Adrenal gland (tissue), 12 donors: Measurements from ENCODE around the gene HOXA10. TPM values are rescaled to one million over a fixed set of nuclear protein-coding genes. Genes with fewer than 3 reads are reported as not detected.

Source experiments
- DNase-seq, 7 donors: peaks; one replicate each; pipeline ENCODE4 v3.0.0-alpha.2; 2019 to 2020
- H3K27ac ChIP-seq, 5 donors: fragments of 200-600 bp; sonication (generic) in 4 of 5; 1 replicate in 3 of 5; 2 replicates in 2 of 5; pipeline versions ENCODE4 v1.5.1 to v1.8.0; 2016 to 2020; ENCODE audit warnings: mild to moderate bottlenecking in 1 of 5
- H3K27me3 ChIP-seq: fragments of 200-600 bp; 2 replicates; pipeline ENCODE4 v1.8.0; 2021
- H3K36me3 ChIP-seq, 2 donors: fragments of 200-600 bp; replicated peaks in 1 of 2; 1 replicate in 1 of 2; 2 replicates in 1 of 2; pipeline versions ENCODE4 v1.5.1 to v1.8.0; 2018 to 2022
- H3K4me1 ChIP-seq, 2 donors: fragments of 200-600 bp; replicated peaks in 1 of 2; 1 replicate in 1 of 2; 2 replicates in 1 of 2; pipeline versions ENCODE4 v1.5.1 to v1.8.0; 2018 to 2021
- H3K4me3 ChIP-seq, 4 donors: fragments of 200-600 bp; sonication (generic) in 3 of 4; one replicate each; pipeline ENCODE4 v1.5.1; 2016 to 2018
- H3K9me3 ChIP-seq, 3 donors: fragments of 200-600 bp; sonication (generic) in 1 of 3; replicated peaks in 1 of 3; 1 replicate in 2 of 3; 2 replicates in 1 of 3; pipeline versions ENCODE4 v1.5.1 to v1.8.0; 2016 to 2021
- POLR2A ChIP-seq, 2 donors: fragments of 450-650 bp; IDR thresholded peaks; one replicate each; pipeline ENCODE4 v1.6.1; 2017; ENCODE audit warnings: antibody characterized with exemption in 2 of 2, mild to moderate bottlenecking in 2 of 2, moderate library complexity in 1 of 2
- WGBS, 4 donors: extraction: QIAGEN DNeasy Blood & Tissue Kit in 2 of 4; methylation state at CpG; one replicate each; pipeline versions ENCODE4 v1.1.5 to v1.1.7; 2013 to 2017; 5-methylcytosine and 5-hydroxymethylcytosine counted together
- intact Hi-C, 2 donors: fragments of 100-400 bp; cut with DNase I; formaldehyde crosslinking; loops; one replicate each; pipeline versions ENCODE4 v1.14.1 to v1.15.0; 2022 to 2023
- polyA plus RNA-seq, 3 donors: library from polyadenylated mRNA; stranded (reverse); fragments of 200-250 nt in 2 of 3; fragments of 350-450 nt in 1 of 3; fragmentation: Illumina TruSeq in 1 of 3; extraction: RNeasy Lipid Tissue Mini Kit (QIAGEN cat#74804) in 1 of 3; gene quantifications; one replicate each; pipeline ENCODE4 v1.2.3, GENCODE V29; 2013 to 2014
- total RNA-seq, 9 donors: library from RNA; depleted of rRNA in 4 of 9; stranded (reverse); fragments of >200 nt in 4 of 9; fragments of 120-200 nt in 1 of 9; fragmentation: NEBNext Ultra II Directional in 1 of 9; extraction: Animal tissue kit (Norgen Biotek cat#: 25700) in 1 of 9; gene quantifications; one replicate each; pipeline versions ENCODE4 v1.1.0 to v1.2.4, GENCODE V29; 2013 to 2023
- TF ChIP-seq, protein P1 (sequence below), 6 experiments: fragments of 450-650 bp in 4 of 6; fragments of 200-600 bp in 2 of 6; sonication (generic) in 1 of 6; IDR thresholded peaks; 1 replicate in 5 of 6; 2 replicates in 1 of 6; pipeline versions ENCODE4 v1.5.1 to v1.8.0; 2016 to 2021; ENCODE audit warnings: antibody characterized with exemption in 6 of 6, mild to moderate bottlenecking in 2 of 6, moderate library complexity in 1 of 6
- donor health status: healthy with polysubstance abuse.
- donor health status: Bipolar disorder and iron deficiency.
- donor health status: DM: yes; HTN: yes; CAD: no.
- donor health status: DM: no; HTN: no; CAD: no.
- donor health status: DM: no; HTN: no; CAD: no.
- donor health status: DM: yes; HTN: yes; CAD: no.

HOXA10 gene
- total and polyA plus RNA-seq, 12 donors: 0.11 to 14.7 (median 11.3) TPM

DNA sequence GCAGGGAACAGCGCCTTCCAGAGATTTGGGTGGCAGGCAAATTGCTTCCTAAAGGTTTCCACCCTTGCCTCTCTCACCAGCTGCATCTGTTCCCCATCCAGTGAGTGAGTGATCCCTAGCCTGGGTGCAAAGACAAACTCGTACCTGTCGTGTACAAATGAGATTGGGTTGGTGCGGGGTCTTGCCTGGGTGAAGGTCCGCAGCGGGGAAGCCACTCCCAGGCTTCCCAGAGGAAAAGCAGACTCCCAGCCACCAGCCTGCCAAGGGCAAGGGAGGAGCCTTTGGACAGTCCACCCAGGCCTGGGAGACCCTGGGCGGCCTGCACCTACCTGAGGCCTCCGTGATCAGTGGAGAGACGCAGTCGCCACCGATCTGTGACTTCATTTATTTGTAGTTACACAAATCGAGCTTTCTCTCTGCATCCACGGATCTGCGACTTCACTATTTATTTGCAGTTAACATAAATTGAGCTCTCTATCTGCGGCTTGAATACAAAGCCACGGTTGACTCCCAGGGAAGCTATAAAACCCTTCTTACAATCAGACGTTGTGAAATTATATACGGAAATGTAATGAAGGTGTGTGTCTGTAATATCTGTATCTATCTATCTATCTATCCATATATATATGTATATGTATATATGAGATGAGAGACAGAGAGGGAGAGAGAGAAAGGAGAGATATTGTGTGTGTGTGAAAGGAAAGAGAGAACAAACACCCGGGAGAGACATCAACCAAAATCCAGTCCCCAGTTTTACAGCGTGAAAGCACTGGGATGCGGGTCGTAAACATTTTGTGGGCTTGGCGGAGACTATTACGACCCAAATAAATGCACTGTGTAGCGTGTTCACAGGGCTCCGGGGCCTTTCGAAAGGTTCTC lies 14.6 kb downstream of the HOXA10 start:
- Histone ChIP-seq H3K27ac (peak overlapping the region in 1 of 5 donors; percentile 14), H3K4me3 (no peak overlapping the region), H3K36me3 (no peaks in the 10 kb centered on the region), H3K4me1 (peaks cover 12 to 26% of the 10 kb centered on the region in 2 donors), H3K9me3 (no peaks in the 10 kb centered on the region), H3K27me3 (peaks cover under 1% of the 10 kb centered on the region)
- peak in 3 of 7 donors; percentile 17 to 48 (median 18) for DNase-seq
- 84 to 86% (median 85%) methylated on average over 27 of the region's 27 CpGs for WGBS, 4 donors
- TF ChIP-seq POLR2A (IDR thresholded peaks at IDR 0.05): no peak
- TF ChIP-seq, protein P1, sequence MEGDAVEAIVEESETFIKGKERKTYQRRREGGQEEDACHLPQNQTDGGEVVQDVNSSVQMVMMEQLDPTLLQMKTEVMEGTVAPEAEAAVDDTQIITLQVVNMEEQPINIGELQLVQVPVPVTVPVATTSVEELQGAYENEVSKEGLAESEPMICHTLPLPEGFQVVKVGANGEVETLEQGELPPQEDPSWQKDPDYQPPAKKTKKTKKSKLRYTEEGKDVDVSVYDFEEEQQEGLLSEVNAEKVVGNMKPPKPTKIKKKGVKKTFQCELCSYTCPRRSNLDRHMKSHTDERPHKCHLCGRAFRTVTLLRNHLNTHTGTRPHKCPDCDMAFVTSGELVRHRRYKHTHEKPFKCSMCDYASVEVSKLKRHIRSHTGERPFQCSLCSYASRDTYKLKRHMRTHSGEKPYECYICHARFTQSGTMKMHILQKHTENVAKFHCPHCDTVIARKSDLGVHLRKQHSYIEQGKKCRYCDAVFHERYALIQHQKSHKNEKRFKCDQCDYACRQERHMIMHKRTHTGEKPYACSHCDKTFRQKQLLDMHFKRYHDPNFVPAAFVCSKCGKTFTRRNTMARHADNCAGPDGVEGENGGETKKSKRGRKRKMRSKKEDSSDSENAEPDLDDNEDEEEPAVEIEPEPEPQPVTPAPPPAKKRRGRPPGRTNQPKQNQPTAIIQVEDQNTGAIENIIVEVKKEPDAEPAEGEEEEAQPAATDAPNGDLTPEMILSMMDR (IDR thresholded peaks at IDR 0.05): no peak
- intact Hi-C loops: loop anchor here (5.0 to 10.0 kb wide), 4 partner anchors 785 to 1275 kb away; no protein-coding TSS in a partner anchor

DNA sequence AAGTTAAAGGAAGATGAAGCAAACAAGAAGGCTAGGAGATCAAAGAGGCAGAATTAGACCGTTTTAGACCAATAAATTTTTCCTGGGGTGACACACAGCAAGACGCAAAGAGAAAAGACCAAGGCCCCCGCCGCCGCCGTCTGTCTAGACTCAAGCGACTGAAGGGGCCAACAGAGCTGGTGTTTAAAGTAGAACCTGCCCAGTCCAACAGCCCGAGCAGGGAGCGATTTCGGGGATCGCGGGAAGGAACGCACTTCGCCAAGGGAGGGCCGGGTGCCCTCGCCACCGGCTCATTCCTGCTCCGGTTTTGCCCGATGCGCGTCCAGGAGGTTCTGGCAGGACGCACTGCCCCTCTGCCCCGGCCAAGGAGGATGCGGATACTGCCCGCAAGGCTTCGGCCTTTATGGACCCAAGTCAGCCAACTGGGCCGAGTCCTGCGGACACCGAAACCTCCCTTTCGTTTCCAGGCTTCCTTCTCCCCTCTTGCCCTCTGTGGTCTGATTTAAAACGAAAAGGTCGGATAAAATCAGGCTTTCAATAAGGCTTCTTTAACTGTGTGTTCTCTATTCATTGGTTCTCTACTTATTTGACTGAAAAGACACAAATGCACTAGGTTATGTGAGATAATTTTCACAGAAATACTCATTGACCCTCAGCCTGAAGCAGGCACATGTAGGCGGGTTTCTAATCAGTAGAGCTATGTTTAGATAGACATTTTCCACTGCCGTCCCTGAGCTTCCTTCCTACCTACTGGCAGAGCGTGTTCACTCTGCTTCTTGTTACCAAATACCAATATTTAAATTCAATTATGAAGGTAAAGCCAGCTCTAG lies 15.5 kb downstream of the HOXA10 start:
- DNase-seq: peak in 3 of 7 donors; percentile 4 to 50 (median 17)
- Histone ChIP-seq H3K27me3 (no peaks in the 10 kb centered on the region), H3K9me3 (no peaks in the 10 kb centered on the region), H3K36me3 (no peaks in the 10 kb centered on the region), H3K27ac (peak overlapping the region in 1 of 5 donors; percentile 14), H3K4me1 (peaks cover 12 to 25% of the 10 kb centered on the region in 2 donors), H3K4me3 (no peak overlapping the region)
- intact Hi-C loops: no loop called here
- no peak for TF ChIP-seq POLR2A (IDR thresholded peaks at IDR 0.05)
- TF ChIP-seq, protein P1 (IDR thresholded peaks at IDR 0.05): no peak
- 75 to 90% (median 78%) methylated on average over 35 of the region's 35 CpGs for WGBS, 4 donors

DNA sequence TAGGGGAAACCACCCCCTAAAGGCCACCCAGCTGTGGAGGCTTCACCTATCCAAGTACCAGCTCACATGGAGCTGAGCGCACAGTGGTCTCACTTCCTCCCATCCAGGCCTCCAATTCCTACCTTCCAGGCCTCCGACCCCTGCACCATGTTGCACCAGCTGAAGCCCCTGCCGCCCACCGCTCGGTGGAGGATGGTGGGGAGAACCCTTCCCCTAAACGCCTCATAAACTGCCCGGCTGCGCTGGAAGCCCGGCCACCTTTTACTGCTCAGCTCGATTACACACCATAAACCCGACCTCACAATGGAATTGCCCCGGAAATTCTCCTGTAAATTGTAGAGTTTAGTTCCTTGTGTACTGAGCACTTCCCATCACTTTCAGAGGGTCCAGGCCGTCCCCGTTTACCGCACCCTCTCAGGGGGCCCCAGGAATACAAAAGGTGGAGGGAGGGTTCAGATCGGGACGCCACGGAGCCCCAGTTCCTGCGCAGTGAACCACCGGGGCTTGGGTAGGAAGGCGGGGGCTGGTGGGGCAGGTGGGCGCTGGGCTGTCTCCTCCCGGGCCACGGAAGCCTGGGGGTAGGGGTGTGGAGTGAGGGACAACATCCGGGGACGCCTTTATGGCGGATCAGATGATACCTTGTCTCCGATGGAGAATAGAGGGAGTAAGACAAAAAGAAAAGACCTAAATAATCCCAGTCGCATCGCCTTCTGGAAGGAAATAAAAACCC lies 16.3 kb downstream of the HOXA10 start:
- Histone ChIP-seq H3K9me3 (no peaks in the 10 kb centered on the region), H3K27ac (no peak overlapping the region), H3K4me1 (peaks cover 12 to 25% of the 10 kb centered on the region in 2 donors), H3K27me3 (no peaks in the 10 kb centered on the region), H3K36me3 (no peaks in the 10 kb centered on the region), H3K4me3 (no peak overlapping the region)
- TF ChIP-seq, protein P1 (IDR thresholded peaks at IDR 0.05): no peak
- TF ChIP-seq POLR2A (IDR thresholded peaks at IDR 0.05): no peak
- DNase-seq: peak in 4 of 7 donors; percentile 7 to 45 (median 20)
- intact Hi-C loops: no loop called here
- WGBS, 4 donors: 72 to 84% (median 76%) methylated on average over 30 of the region's 30 CpGs
